Testis (tissue), 2 donors: ENCODE results near the gene TRIM7.

Experiments used
- CTCF ChIP-seq, 3 experiments: fragments of 450-650 bp in 2 of 3; fragments of 200-600 bp in 1 of 3; sonication (generic) in 1 of 3; IDR thresholded peaks; one replicate each; pipeline ENCODE4 v1.5.1; 2016 to 2019; ENCODE audit warnings: antibody characterized with exemption in 3 of 3, mild to moderate bottlenecking in 2 of 3, moderate library complexity in 1 of 3
- POLR2A ChIP-seq: fragments of 450-650 bp; IDR thresholded peaks from one replicate; pipeline ENCODE4 v1.6.1; 2017; ENCODE audit warnings: antibody characterized with exemption, mild to moderate bottlenecking, moderate library complexity

GRCh38 chr5:181149355-181149754 is 55.6 kb downstream of the TRIM7 start:
- TF ChIP-seq CTCF (IDR thresholded peaks at IDR 0.05), result no peak
- TF ChIP-seq POLR2A, result no peak
